MG63 (cell line): ENCODE results near the gene ARHGEF37. TPM values are rescaled to one million over a fixed set of nuclear protein-coding genes. Genes with fewer than 3 reads are reported as not detected.

Source experiments
- DNase-seq: peaks from one replicate; pipeline ENCODE4 v3.0.0-alpha.2; 2020
- H3K27me3 ChIP-seq: fragments of 250-450 bp; sonication (Bioruptor Pico); 2 replicates; pipeline ENCODE4 v1.5.1; 2020; ENCODE audit warnings: mild to moderate bottlenecking, moderate library complexity
- H3K36me3 ChIP-seq: fragments of 250-450 bp; sonication (Bioruptor Pico); 2 replicates; pipeline ENCODE4 v1.5.1; 2020; ENCODE audit warnings: mild to moderate bottlenecking, moderate library complexity
- H3K4me3 ChIP-seq: fragments of 250-450 bp; sonication (Bioruptor Pico); 2 replicates; pipeline ENCODE4 v1.5.1; 2020; ENCODE audit warnings: mild to moderate bottlenecking, moderate library complexity
- H3K9me3 ChIP-seq: fragments of 250-450 bp; sonication (Bioruptor Pico); 2 replicates; pipeline ENCODE4 v1.5.1; 2020; ENCODE audit warnings: mild to moderate bottlenecking, moderate library complexity
- total RNA-seq: library from RNA; depleted of rRNA; stranded (reverse); fragments of >200 nt; shearing (Covaris generic); gene quantifications from 2 replicates; pipeline ENCODE4 v1.2.3, GENCODE V29; 2014; ENCODE audit warnings: low replicate concordance

ARHGEF37 gene
- total RNA-seq, 1 experiment from 2014 or later = 1.1 TPM

- Histone ChIP-seq H3K4me3 (no peak overlapping the region), H3K9me3 (no peaks in the 10 kb centered on the region), H3K27me3 (no peaks in the 10 kb centered on the region), H3K36me3 (no peaks in the 10 kb centered on the region)
- no peak for DNase-seq
Measured at GRCh38 chr5:149631506-149631905, 50.2 kb downstream of the ARHGEF37 start.

- Histone ChIP-seq H3K27me3 (no peaks in the 10 kb centered on the region), H3K36me3 (no peaks in the 10 kb centered on the region), H3K4me3 (no peak overlapping the region), H3K9me3 (no peaks in the 10 kb centered on the region)
- peak; percentile 81 for DNase-seq
Measured at GRCh38 chr5:149632311-149633251, 51.3 kb downstream of the ARHGEF37 start.

- no peaks in the 10 kb centered on the region for H3K27me3 ChIP-seq
- no peaks in the 10 kb centered on the region for H3K36me3 ChIP-seq
- no peaks in the 10 kb centered on the region for H3K9me3 ChIP-seq
- no peak for DNase-seq
- no peak overlapping the region for H3K4me3 ChIP-seq
Measured at GRCh38 chr5:149633476-149634350, 52.4 kb downstream of the ARHGEF37 start.

- Histone ChIP-seq H3K4me3 (no peak overlapping the region), H3K27me3 (no peaks in the 10 kb centered on the region), H3K36me3 (no peaks in the 10 kb centered on the region), H3K9me3 (no peaks in the 10 kb centered on the region)
- no peak for DNase-seq
Measured at GRCh38 chr5:149635394-149635793, 54.1 kb downstream of the ARHGEF37 start.

- no peaks in the 10 kb centered on the region for H3K36me3 ChIP-seq
- no peak overlapping the region for H3K4me3 ChIP-seq
- no peak for DNase-seq
- no peaks in the 10 kb centered on the region for H3K9me3 ChIP-seq
- H3K27me3 ChIP-seq = no peaks in the 10 kb centered on the region
Measured at GRCh38 chr5:149636191-149636860, 55.0 kb downstream of the ARHGEF37 start.

- H3K36me3 ChIP-seq = no peaks in the 10 kb centered on the region
- H3K27me3 ChIP-seq = no peaks in the 10 kb centered on the region
- no peak overlapping the region for H3K4me3 ChIP-seq
- H3K9me3 ChIP-seq = no peaks in the 10 kb centered on the region
- peak; percentile 40 for DNase-seq
Measured at GRCh38 chr5:149636861-149637246, 55.6 kb downstream of the ARHGEF37 start.

- Histone ChIP-seq H3K36me3 (no peaks in the 10 kb centered on the region), H3K4me3 (no peak overlapping the region), H3K9me3 (no peaks in the 10 kb centered on the region)
Measured at GRCh38 chr5:149638136-149638535, 56.8 kb downstream of the ARHGEF37 start.

GRCh38 chr5:149638546-149639241, 57.4 kb downstream of the ARHGEF37 start:
- Histone ChIP-seq H3K27me3 (no peaks in the 10 kb centered on the region), H3K4me3 (no peak overlapping the region), H3K9me3 (no peaks in the 10 kb centered on the region), H3K36me3 (no peaks in the 10 kb centered on the region)
- no peak for DNase-seq

More at GRCh38 chr5:149638136-149638535, 56.8 kb downstream of the ARHGEF37 start:
- no peaks in the 10 kb centered on the region for H3K27me3 ChIP-seq
- DNase-seq = no peak

GRCh38 chr5:149639737-149640136, 58.4 kb downstream of the ARHGEF37 start:
- H3K9me3 ChIP-seq = no peaks in the 10 kb centered on the region
- H3K36me3 ChIP-seq = no peaks in the 10 kb centered on the region
- no peak for DNase-seq
- H3K4me3 ChIP-seq = no peak overlapping the region
- no peaks in the 10 kb centered on the region for H3K27me3 ChIP-seq

GRCh38 chr5:149640350-149640999, 59.2 kb downstream of the ARHGEF37 start:
- H3K36me3 ChIP-seq = no peaks in the 10 kb centered on the region
- H3K4me3 ChIP-seq = no peak overlapping the region
- H3K9me3 ChIP-seq = no peaks in the 10 kb centered on the region
- no peaks in the 10 kb centered on the region for H3K27me3 ChIP-seq
- no peak for DNase-seq

- Histone ChIP-seq H3K36me3 (no peaks in the 10 kb centered on the region), H3K4me3 (no peak overlapping the region), H3K27me3 (no peaks in the 10 kb centered on the region), H3K9me3 (no peaks in the 10 kb centered on the region)
- DNase-seq = no peak
Measured at GRCh38 chr5:149641000-149641576, 59.8 kb downstream of the ARHGEF37 start.

- DNase-seq = no peak
- Histone ChIP-seq H3K36me3 (no peaks in the 10 kb centered on the region), H3K4me3 (no peak overlapping the region)
Measured at GRCh38 chr5:149641600-149641999, 60.3 kb downstream of the ARHGEF37 start.

GRCh38 chr5:149643781-149644180, 62.5 kb downstream of the ARHGEF37 start:
- Histone ChIP-seq H3K36me3 (no peaks in the 10 kb centered on the region), H3K27me3 (no peaks in the 10 kb centered on the region), H3K4me3 (no peak overlapping the region), H3K9me3 (no peaks in the 10 kb centered on the region)
- DNase-seq = no peak

More at GRCh38 chr5:149641600-149641999, 60.3 kb downstream of the ARHGEF37 start:
- Histone ChIP-seq H3K27me3 (no peaks in the 10 kb centered on the region), H3K9me3 (no peaks in the 10 kb centered on the region)

- no peaks in the 10 kb centered on the region for H3K27me3 ChIP-seq
- H3K9me3 ChIP-seq = no peaks in the 10 kb centered on the region
- no peak for DNase-seq
- H3K4me3 ChIP-seq = no peak overlapping the region
- H3K36me3 ChIP-seq = no peaks in the 10 kb centered on the region
Measured at GRCh38 chr5:149644629-149645028, 63.3 kb downstream of the ARHGEF37 start.

- Histone ChIP-seq H3K9me3 (no peaks in the 10 kb centered on the region), H3K27me3 (no peaks in the 10 kb centered on the region), H3K4me3 (no peak overlapping the region), H3K36me3 (no peaks in the 10 kb centered on the region)
- no peak for DNase-seq
Measured at GRCh38 chr5:149645236-149645635, 63.9 kb downstream of the ARHGEF37 start.
